HepG2 (cell line): ENCODE data around the gene HPD. TPM values are rescaled to one million over a fixed set of nuclear protein-coding genes. Genes with fewer than 3 reads are reported as not detected.

ENCODE experiments used
- BRD4 ChIP-seq: sonication (generic); formaldehyde crosslinking; IDR thresholded peaks from 2 replicates; pipeline ENCODE4 v1.4.0; 2020; ENCODE audit warnings: missing genetic modification reagents
- GATA4 ChIP-seq: sonication (generic); IDR thresholded peaks from 2 replicates; pipeline ENCODE4 v1.6.1; 2016; ENCODE audit warnings: antibody characterized with exemption, low read depth, borderline replicate concordance
- HNF1B ChIP-seq: sonication (generic); formaldehyde crosslinking; IDR thresholded peaks from 2 replicates; pipeline ENCODE4 v1.5.1; 2020; ENCODE audit warnings: mild to moderate bottlenecking, moderate library complexity, missing genetic modification reagents
- NCOA1 ChIP-seq: sonication (generic); formaldehyde crosslinking; IDR thresholded peaks from 2 replicates; pipeline ENCODE4 v1.9.0; 2021; ENCODE audit warnings: missing genetic modification reagents
- NFKB2 ChIP-seq: sonication (generic); formaldehyde crosslinking; IDR thresholded peaks from 2 replicates; pipeline ENCODE4 v1.4.0; 2020; ENCODE audit warnings: missing genetic modification reagents, borderline replicate concordance
- PATZ1 ChIP-seq: sonication (generic); formaldehyde crosslinking; IDR thresholded peaks from 2 replicates; pipeline ENCODE4 v1.4.0; 2020; ENCODE audit warnings: missing genetic modification reagents
- PBX3 ChIP-seq: sonication (generic); formaldehyde crosslinking; IDR thresholded peaks from 2 replicates; pipeline ENCODE4 v1.8.1; 2023; ENCODE audit warnings: missing genetic modification reagents, inconsistent platforms, borderline replicate concordance
- RBFOX2 ChIP-seq: fragments of 200-400 bp; formaldehyde crosslinking; IDR thresholded peaks from 2 replicates; pipeline ENCODE4 v1.6.1; 2017; ENCODE audit warnings: low read depth, mild to moderate bottlenecking, low read length
- THYN1 ChIP-seq: sonication (generic); formaldehyde crosslinking; IDR thresholded peaks from 2 replicates; pipeline ENCODE4 v1.8.1; 2023; ENCODE audit warnings: low read depth, mild to moderate bottlenecking, moderate library complexity, missing genetic modification reagents, borderline replicate concordance
- U2AF1 ChIP-seq: fragments of 200-400 bp; formaldehyde crosslinking; optimal IDR thresholded peaks from 2 replicates; pipeline ENCODE3; 2017; ENCODE audit warnings: mild to moderate bottlenecking, low read depth, low read length
- ZNF44 ChIP-seq: sonication (generic); formaldehyde crosslinking; IDR thresholded peaks from 2 replicates; pipeline ENCODE4 v1.5.1; 2020; ENCODE audit warnings: mild to moderate bottlenecking, missing genetic modification reagents
- ZNF569 ChIP-seq: sonication (generic); formaldehyde crosslinking; IDR thresholded peaks from 2 replicates; pipeline ENCODE4 v1.5.0; 2020; ENCODE audit warnings: mild to moderate bottlenecking, missing genetic modification reagents, moderate library complexity, borderline replicate concordance
- ZNF576 ChIP-seq: sonication (generic); formaldehyde crosslinking; IDR thresholded peaks from 2 replicates; pipeline ENCODE4 v1.4.0; 2020; ENCODE audit warnings: mild to moderate bottlenecking, missing genetic modification reagents
- ZNF724P ChIP-seq: sonication (generic); formaldehyde crosslinking; IDR thresholded peaks from 2 replicates; pipeline ENCODE4 v1.8.0; 2022; ENCODE audit warnings: missing genetic modification reagents, borderline replicate concordance
- polyA plus RNA-seq, 8 experiments: library from polyadenylated mRNA; depleted of rRNA in 3 of 8; stranded (reverse) in 7 of 8; unstranded in 1 of 8; fragments of >200 nt; fragmentation: Illumina TruSeq in 4 of 8; extraction: Trizol in 4 of 8; gene quantifications; 2 replicates each; pipeline versions ENCODE4 v1.2.1 to v1.2.3, GENCODE V29; 2011 to 2016; ENCODE audit warnings: low read depth in 4 of 8, missing spikeins in 1 of 8, mixed read lengths in 1 of 8; ENCODE audit not compliant: insufficient read depth in 1 of 8
- total RNA-seq, 5 experiments: library from RNA; depleted of rRNA; stranded (reverse); fragments of >200 nt; fragmentation: Illumina TruSeq; extraction: Trizol; gene quantifications; 2 replicates each; pipeline ENCODE4 v1.2.3, GENCODE V29; 2016; ENCODE audit warnings: low read depth in 1 of 5
- TF ChIP-seq, protein P1 (sequence below), 2 experiments: IDR thresholded peaks; 2 replicates each; pipeline ENCODE4 v1.6.1; 2011 to 2012; ENCODE audit warnings: low read length in 2 of 2, borderline replicate concordance in 1 of 2, low read depth in 1 of 2, mild to moderate bottlenecking in 1 of 2, moderate library complexity in 1 of 2
- TF ChIP-seq, protein P2 (sequence below): sonication (generic); formaldehyde crosslinking; IDR thresholded peaks from 2 replicates; pipeline ENCODE4 v1.5.1; 2020; ENCODE audit warnings: missing genetic modification reagents, mild to moderate bottlenecking, borderline replicate concordance

HPD gene
- total and polyA plus RNA-seq, 2 of the 13 experiments (the other 11 are each of a cell fraction or from before 2014, with no cell fraction given): 120 to 195 TPM

DNA sequence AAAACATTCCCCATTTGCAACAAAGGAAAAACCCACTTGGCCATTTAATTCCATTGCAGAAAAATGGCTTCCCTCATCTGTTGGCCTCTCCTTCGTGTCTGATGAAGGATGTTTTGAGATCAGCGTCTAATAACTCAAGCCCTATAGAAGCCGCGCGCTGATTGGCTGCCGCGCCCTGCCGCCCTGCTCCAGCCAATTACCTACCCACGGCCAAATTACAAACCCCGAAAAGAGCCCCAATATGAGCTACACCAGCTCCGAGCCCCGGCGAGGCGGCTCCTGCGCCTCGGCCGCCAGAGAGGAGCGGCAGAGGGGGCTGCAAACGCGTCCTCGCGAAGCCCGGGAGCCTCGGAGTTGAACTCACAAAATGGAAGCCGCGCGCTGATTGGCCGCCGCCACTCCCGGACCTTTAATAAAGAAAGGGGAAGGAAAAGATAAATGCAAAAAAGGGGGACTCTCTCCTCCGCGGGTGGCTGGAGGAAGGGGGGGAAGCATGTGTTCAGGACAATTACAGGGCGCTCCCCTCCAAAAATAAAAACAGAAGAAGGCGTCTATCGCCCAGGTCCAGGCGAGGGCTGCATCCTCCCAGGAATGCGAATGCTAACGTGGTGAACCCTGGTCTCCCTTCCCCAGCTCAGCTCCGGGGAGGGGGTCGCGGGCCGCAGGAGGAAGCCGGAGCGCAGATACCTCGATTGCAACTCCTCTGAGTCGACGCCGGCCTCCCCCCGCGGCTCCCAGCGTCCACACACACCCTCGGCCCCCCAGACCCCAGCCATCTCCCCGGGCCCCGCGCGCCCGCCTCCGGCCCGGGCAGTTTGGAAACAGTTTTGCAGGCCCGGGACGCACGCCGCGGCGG is 55.6 kb downstream of the HPD start (continued):
- TF ChIP-seq, protein P1, sequence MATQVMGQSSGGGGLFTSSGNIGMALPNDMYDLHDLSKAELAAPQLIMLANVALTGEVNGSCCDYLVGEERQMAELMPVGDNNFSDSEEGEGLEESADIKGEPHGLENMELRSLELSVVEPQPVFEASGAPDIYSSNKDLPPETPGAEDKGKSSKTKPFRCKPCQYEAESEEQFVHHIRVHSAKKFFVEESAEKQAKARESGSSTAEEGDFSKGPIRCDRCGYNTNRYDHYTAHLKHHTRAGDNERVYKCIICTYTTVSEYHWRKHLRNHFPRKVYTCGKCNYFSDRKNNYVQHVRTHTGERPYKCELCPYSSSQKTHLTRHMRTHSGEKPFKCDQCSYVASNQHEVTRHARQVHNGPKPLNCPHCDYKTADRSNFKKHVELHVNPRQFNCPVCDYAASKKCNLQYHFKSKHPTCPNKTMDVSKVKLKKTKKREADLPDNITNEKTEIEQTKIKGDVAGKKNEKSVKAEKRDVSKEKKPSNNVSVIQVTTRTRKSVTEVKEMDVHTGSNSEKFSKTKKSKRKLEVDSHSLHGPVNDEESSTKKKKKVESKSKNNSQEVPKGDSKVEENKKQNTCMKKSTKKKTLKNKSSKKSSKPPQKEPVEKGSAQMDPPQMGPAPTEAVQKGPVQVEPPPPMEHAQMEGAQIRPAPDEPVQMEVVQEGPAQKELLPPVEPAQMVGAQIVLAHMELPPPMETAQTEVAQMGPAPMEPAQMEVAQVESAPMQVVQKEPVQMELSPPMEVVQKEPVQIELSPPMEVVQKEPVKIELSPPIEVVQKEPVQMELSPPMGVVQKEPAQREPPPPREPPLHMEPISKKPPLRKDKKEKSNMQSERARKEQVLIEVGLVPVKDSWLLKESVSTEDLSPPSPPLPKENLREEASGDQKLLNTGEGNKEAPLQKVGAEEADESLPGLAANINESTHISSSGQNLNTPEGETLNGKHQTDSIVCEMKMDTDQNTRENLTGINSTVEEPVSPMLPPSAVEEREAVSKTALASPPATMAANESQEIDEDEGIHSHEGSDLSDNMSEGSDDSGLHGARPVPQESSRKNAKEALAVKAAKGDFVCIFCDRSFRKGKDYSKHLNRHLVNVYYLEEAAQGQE (IDR thresholded peaks at IDR 0.05; ENCODE audit: borderline replicate concordance in 1 of 2, low read depth in 1 of 2, low read length in 2 of 2): peak in 1 of 2 experiments; percentile 40; a peak in 1 of 4 replicates
- TF ChIP-seq, protein P2, sequence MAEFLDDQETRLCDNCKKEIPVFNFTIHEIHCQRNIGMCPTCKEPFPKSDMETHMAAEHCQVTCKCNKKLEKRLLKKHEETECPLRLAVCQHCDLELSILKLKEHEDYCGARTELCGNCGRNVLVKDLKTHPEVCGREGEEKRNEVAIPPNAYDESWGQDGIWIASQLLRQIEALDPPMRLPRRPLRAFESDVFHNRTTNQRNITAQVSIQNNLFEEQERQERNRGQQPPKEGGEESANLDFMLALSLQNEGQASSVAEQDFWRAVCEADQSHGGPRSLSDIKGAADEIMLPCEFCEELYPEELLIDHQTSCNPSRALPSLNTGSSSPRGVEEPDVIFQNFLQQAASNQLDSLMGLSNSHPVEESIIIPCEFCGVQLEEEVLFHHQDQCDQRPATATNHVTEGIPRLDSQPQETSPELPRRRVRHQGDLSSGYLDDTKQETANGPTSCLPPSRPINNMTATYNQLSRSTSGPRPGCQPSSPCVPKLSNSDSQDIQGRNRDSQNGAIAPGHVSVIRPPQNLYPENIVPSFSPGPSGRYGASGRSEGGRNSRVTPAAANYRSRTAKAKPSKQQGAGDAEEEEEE (CRISPR knock-in tag): no peak
- TF ChIP-seq RBFOX2 (peak; percentile 77), ZNF44 (CRISPR knock-in tag) (no peak), THYN1 (no peak), PBX3 (no peak), ZNF569 (CRISPR knock-in tag) (no peak), BRD4 (CRISPR knock-in tag) (0 out of 2 replicates have a peak, but pooled peaks have one; percentile 14), HNF1B (peak; percentile 49; the same call in 1 of the 2 replicates), ZNF576 (CRISPR knock-in tag) (no peak), NFKB2 (CRISPR knock-in tag) (peak; percentile 58; the same call in 1 of the 2 replicates), ZNF724P (CRISPR knock-in tag) (no peak), NCOA1 (no peak), PATZ1 (peak; percentile 66; the same call in 1 of the 2 replicates), GATA4 (peak; percentile 49; the same call in 1 of the 2 replicates), U2AF1 (peak; percentile 78)
